WTC11 (cell line): ENCODE data around the gene MRPL40.

Experiments used
- ATF6 ChIP-seq: sonication (generic); formaldehyde crosslinking; IDR thresholded peaks from 2 replicates; pipeline ENCODE4 v1.8.1; 2023; ENCODE audit warnings: mild to moderate bottlenecking, missing genetic modification reagents
- CTCF ChIP-seq: fragments of 200-600 bp; IDR thresholded peaks from 2 replicates; pipeline ENCODE4 v1.8.0; 2022; ENCODE audit warnings: antibody characterized with exemption
- ESRRA ChIP-seq: sonication (generic); formaldehyde crosslinking; IDR thresholded peaks from 2 replicates; pipeline ENCODE4 v1.8.1; 2022; ENCODE audit warnings: mild to moderate bottlenecking, missing genetic modification reagents, borderline replicate concordance
- HMGA2 ChIP-seq: fragments of 250-450 bp; sonication (Bioruptor Pico); IDR thresholded peaks from 2 replicates; pipeline ENCODE4 v1.4.0; 2021; ENCODE audit warnings: mild to moderate bottlenecking, moderate library complexity
- MAX ChIP-seq: sonication (generic); formaldehyde crosslinking; IDR thresholded peaks from 2 replicates; pipeline ENCODE4 v1.8.0; 2022; ENCODE audit warnings: mild to moderate bottlenecking, missing genetic modification reagents
- NR1H2 ChIP-seq: sonication (generic); formaldehyde crosslinking; IDR thresholded peaks from 2 replicates; pipeline ENCODE4 v1.9.0; 2021; ENCODE audit warnings: mild to moderate bottlenecking, moderate library complexity, missing genetic modification reagents
- RELA ChIP-seq: sonication (generic); formaldehyde crosslinking; IDR thresholded peaks from 2 replicates; pipeline ENCODE4 v1.8.1; 2022; ENCODE audit warnings: missing genetic modification reagents, mild to moderate bottlenecking, borderline replicate concordance
- SOX15 ChIP-seq: fragments of 250-450 bp; sonication (Bioruptor Pico); IDR thresholded peaks from 2 replicates; pipeline ENCODE4 v1.9.0; 2021; ENCODE audit warnings: mild to moderate bottlenecking
- ZNF138 ChIP-seq: sonication (generic); formaldehyde crosslinking; conservative IDR thresholded peaks from 2 replicates; pipeline ENCODE4 v1.8.1; 2022; ENCODE audit warnings: mild to moderate bottlenecking, moderate library complexity, missing genetic modification reagents
- ZNF671 ChIP-seq: fragments of 250-450 bp; sonication (Bioruptor Pico); IDR thresholded peaks from 2 replicates; pipeline ENCODE4 v1.8.0; 2021; ENCODE audit warnings: mild to moderate bottlenecking
- TF ChIP-seq, protein P1 (sequence below): sonication (generic); formaldehyde crosslinking; IDR thresholded peaks from 2 replicates; pipeline ENCODE4 v1.8.1; 2023; ENCODE audit warnings: mild to moderate bottlenecking, moderate library complexity, missing genetic modification reagents
- TF ChIP-seq, protein P2 (sequence below): sonication (generic); formaldehyde crosslinking; IDR thresholded peaks from 2 replicates; pipeline ENCODE4 v1.8.1; 2022; ENCODE audit warnings: low read depth, missing genetic modification reagents, borderline replicate concordance

DNA sequence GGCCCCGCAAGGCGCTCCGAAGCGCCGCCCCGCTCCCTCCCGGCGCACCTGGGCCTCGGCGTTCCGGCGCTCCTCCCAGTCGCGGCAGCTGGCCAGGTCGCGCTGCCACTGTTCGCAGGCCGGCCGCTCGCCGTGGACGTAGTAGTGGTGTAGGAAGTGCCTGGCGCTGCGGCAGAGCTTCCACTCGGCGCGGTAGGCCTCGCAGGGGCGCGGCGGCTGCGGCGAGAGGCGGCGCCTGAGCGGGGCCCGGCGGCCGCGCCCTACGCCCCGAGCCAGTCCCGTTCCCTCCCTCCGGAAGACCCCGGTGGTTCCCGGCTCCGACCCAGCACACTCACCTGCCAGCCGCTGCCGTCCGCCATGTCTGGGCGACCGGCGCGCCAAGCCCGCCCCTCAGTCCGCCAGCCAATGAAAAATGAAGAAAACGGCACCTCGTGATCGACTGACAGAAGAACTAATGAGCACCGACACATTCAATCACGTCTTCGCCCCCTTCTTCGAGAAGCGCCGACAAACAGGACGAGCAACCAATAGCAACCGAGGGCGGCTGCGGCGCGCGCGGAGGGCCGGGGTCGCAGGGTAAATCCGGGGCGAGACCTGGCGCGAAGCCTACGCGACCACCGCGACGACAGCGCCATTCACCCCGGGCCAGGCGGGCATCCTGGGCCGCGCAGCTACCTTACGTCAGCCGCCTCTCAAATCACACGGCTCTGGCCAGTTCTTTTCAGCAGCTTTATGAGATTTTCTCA, 15.2 kb downstream of the MRPL40 start, which contains the start of gene C22orf39:
- TF ChIP-seq, protein P1, sequence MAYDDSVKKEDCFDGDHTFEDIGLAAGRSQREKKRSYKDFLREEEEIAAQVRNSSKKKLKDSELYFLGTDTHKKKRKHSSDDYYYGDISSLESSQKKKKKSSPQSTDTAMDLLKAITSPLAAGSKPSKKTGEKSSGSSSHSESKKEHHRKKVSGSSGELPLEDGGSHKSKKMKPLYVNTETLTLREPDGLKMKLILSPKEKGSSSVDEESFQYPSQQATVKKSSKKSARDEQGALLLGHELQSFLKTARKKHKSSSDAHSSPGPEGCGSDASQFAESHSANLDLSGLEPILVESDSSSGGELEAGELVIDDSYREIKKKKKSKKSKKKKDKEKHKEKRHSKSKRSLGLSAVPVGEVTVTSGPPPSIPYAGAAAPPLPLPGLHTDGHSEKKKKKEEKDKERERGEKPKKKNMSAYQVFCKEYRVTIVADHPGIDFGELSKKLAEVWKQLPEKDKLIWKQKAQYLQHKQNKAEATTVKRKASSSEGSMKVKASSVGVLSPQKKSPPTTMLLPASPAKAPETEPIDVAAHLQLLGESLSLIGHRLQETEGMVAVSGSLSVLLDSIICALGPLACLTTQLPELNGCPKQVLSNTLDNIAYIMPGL, result no peak
- peak; percentile 86 for TF ChIP-seq MAX (CRISPR knock-in tag)
- no peak for TF ChIP-seq CTCF
- TF ChIP-seq RELA (CRISPR knock-in tag), result no peak
- no peak for TF ChIP-seq ATF6 (CRISPR knock-in tag)
- TF ChIP-seq ZNF671, result no peak
- TF ChIP-seq NR1H2 (CRISPR knock-in tag), result no peak
- TF ChIP-seq ESRRA (CRISPR knock-in tag), result 0 out of 2 replicates have a peak, but pooled peaks have one; percentile 32
- TF ChIP-seq SOX15, result no peak
- TF ChIP-seq, protein P2, sequence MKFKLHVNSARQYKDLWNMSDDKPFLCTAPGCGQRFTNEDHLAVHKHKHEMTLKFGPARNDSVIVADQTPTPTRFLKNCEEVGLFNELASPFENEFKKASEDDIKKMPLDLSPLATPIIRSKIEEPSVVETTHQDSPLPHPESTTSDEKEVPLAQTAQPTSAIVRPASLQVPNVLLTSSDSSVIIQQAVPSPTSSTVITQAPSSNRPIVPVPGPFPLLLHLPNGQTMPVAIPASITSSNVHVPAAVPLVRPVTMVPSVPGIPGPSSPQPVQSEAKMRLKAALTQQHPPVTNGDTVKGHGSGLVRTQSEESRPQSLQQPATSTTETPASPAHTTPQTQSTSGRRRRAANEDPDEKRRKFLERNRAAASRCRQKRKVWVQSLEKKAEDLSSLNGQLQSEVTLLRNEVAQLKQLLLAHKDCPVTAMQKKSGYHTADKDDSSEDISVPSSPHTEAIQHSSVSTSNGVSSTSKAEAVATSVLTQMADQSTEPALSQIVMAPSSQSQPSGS (CRISPR knock-in tag), result no peak
- TF ChIP-seq HMGA2, result no peak
- TF ChIP-seq ZNF138 (CRISPR knock-in tag), result no peak
